SK-N-MC (cell line): ENCODE results near the gene OR2T27.

Experiments used
- EZH2 ChIP-seq: fragments of 200-600 bp; sonication (generic); IDR thresholded peaks from one replicate; pipeline ENCODE4 v1.6.1; 2017; ENCODE audit warnings: antibody characterized with exemption
- POLR2AphosphoS5 ChIP-seq: IDR thresholded peaks from 2 replicates; pipeline ENCODE4 v1.6.1; 2012; ENCODE audit warnings: mild to moderate bottlenecking, low read depth, low read length, borderline replicate concordance

DNA sequence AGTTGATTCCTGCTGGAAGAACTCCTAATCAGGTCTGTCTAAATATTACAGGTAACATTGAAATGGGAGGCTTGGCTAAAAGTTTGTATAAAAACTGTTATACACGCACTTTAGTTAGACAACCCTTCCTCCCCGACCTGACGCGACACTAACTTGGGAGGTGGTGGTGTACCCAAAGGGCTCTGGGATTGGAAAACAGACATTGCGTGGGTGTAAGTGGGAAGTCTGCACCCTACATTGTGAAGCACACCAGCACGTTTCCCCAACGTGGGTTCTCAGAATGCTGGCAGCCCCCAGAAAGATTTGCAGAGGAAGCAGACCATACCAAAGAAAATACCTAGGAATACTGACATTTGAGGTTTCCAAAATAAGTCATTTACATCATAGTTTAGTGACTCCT, 37.2 kb downstream of the OR2T27 start:
- TF ChIP-seq POLR2AphosphoS5 (no peak), EZH2 (no peak)
